Dedifferentiated amniotic fluid mesenchymal stem cell (primary cell): ENCODE data around the gene THOP1.

ENCODE experiments used
- DNase-seq: peaks from one replicate; pipeline ENCODE4 v3.0.0-alpha.2; 2016; ENCODE audit errors: extremely low spot score

THOP1 gene

DNA sequence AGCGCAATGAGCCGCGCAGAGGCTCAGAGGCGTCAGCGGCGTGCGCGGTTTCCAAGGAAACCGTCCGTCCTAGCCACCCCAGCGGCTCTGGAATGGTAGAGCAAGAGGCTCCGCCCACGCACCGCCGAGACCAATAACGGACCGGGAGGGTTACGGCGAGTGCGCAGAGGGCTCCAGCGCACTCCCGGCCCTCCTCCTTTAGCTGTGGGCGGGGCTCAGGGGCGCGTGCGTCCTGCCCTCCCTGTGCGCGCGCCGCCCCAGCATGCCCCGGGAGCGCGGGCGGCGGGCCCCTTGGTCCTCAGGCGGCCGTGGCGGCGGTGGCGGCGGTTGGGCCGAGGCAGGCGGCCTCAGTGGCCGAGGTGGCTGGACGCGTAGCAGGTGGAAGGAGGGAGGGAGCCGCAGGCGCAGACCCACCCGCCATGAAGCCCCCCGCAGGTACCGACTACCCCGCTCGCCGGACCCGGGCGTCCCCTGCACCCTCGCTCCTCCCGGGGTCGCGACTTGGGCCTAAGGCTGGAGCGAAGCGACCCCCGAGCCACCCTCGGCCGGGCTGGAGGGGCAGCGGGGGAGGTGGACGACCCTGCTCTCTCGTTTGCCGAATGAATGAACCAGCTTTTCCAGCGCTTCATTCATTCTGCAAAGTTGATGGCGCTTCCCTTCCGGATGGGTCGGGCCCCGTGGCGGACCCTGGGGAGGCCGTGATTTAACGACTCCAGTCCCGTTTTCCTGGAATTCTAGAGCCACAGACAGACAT is at the start of gene THOP1:
TSS of gene THOP1 (plus strand) at position 260 of the 754 bp plus-strand sequence. CDS start at position 420, 160 bp downstream.
- DNase-seq, result peak; percentile 99

- DNase-seq, result no peak
Measured at GRCh38 chr19:2736550-2737190, 48.6 kb upstream of the THOP1 start.

- peak; percentile 99 for DNase-seq
Measured at GRCh38 chr19:2739602-2740313, 45.5 kb upstream of the THOP1 start, which contains the start of gene SLC39A3. TSS of gene SLC39A3 (minus strand) at chr19:2740017. CDS start at chr19:2737257, 2,760 bp downstream.

DNA sequence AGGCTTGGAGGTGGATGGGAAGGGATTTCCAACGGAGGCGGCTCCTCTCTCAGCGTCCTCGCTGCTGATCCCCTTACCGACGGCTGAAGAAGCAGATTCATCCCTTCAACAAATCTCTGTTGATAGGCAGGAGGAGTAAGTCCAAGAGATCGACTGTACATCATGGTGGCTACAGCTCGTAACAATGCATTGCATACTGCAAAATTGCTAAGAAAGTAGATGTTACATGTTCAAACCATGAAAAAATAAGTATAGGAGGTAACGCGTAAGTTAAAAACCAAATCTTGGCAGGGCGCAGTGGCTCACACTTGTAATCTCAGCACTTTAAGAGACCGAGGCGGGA is 45.0 kb upstream of the THOP1 start:
- DNase-seq, result no peak

DNA sequence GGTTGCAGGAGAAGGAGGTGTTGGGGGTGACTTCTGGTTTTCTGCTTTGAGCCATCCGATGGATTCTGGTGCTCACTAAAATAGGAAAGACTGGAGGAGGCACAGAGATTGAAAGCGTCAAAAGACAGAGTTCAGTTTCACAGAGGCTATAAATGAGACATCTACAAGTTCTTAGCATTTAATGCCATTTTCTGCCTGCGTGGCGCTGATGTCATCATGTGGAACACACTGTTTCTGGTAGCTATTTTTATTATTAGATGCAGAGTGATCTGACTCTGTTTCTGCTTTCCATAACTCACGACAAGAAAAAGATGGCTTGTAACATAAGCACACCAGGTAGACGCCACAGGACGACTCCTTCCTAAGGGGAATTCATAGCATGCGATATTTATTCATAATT is 42.2 kb upstream of the THOP1 start:
- DNase-seq, result no peak

- DNase-seq, result no peak
Measured at GRCh38 chr19:2744113-2744512, 41.2 kb upstream of the THOP1 start.

DNA sequence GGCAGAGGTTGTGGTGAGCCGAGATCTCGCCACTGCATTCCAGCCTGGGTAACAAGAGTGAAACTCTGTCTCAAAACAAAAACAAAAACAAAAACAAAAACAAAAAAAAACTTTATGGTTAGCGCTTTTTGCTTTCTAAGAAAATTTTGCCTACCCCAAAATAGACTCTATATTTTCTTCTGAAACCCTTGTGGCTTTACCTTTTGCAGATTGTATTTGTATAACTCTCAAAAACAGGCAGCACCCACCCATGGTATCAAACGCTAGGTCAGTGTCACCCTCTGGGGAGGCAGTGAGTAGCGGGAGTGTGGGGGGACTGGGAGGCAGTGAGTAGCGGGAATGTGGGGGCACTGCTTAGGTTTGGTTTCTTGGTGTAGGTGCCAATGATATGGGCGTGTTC is 38.0 kb upstream of the THOP1 start:
- DNase-seq, result no peak

GRCh38 chr19:2750808-2751437 is 34.4 kb upstream of the THOP1 start:
- DNase-seq, result no peak

DNA sequence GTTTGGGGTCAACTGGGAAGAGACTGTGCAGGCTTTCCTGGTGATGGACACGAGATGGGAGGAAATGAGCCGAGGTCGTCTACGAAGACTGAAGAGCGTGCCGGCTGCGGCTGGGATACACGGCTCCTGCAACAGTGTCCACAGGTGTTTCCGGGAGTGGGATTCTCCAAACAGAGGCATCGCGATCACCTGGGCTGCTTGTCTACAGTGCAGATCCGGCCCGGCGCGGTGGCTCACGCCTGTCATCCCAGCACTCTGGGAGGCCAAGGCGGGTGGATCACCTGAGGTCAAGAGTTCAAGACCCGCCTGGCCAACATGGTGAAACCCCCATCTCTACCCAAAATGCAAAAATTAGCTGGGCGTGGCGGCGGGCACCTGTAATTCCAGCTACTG is 33.9 kb upstream of the THOP1 start:
- DNase-seq, result no peak

DNA sequence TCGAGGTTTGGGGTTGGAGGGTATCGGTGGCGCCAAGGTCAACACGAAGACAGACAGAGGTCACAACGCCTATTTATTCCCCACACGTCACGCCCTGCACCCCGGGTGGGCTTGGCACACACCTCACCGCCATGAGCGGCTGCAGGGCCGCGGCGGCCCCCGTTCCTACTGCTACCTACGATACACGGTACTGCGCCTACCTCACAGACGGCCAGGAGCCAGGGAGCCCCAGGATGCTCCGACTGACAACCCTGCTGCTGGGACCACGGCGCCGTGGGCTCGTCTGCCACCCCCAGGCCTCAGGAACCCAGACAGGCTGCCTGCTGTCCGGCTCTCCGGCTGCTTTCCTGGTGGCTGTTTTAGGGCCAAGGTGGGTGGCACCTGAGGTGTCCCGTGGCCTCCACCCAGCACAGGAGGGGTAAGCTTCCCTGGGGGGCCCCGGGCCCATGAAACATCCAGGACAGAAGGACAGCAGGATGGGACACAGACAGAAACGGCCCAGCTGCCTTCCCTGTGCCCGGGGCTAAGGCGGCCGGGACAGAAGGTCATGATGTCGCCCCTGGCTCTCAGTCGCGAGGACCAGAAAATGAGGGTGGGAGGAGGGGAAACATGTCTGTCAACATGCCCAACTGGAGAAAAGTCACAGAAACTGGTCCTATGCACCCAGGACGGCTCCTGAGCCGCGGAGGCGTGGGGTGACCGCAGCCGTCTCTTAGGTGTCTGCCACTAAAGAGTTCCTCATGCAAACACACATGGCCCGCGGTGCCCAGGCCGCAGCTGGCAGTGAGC is 30.4 kb upstream of the THOP1 start:
- DNase-seq, result no peak

DNA sequence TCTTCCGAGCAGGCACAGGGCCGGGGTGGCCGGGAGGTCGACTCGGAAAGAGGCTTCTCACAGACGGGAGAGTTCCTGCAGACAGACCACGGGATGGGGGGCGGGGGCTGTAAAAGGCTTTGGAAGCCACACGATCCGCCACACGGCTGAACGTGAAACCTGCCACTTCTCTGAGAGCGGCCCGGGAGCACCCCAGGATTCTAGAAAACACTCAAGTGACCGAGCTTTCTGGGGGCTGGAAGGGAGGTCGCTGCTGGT is 29.9 kb upstream of the THOP1 start:
- DNase-seq, result no peak

DNA sequence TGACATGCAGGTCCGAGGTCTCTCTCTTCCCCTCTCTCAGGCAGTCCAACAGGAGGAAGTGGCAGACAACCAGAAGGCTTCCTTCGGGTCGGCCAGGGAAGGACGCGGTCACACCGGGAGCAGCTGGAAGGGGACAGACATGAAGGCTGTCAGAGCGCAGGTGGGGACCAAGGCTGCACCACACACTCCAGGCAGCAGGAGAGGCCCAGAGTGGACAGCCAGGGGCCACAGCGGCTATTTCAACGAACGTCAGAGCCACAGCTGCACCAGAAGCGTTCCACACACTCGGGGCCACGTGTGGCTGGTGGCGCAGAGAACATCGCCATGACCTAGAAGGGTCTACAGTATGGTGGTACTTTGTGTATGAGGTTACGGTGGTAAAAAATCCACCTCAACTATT is 29.5 kb upstream of the THOP1 start:
- DNase-seq, result no peak

DNA sequence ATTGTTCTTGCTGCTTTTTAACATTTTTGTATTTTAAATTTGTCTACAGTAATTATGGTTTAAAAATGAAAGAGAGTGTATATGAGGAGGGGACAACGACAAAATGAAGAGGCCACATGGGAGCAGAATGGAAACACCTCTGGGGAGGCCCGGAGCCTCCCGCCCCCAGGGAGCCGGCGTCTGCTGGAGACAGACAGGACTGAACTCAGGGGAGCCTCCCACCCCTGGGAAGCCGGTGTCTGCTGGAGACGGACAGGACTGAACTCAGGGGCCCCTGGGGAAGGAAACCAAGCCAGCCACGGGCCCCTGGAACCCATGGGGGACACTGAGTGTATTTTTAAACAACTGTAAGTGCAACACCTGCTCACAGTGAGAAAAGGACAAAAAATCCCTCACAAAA is 28.8 kb upstream of the THOP1 start:
- no peak for DNase-seq

GRCh38 chr19:2756921-2757881 is 28.1 kb upstream of the THOP1 start:
- DNase-seq, result no peak

GRCh38 chr19:2758601-2759313 is 26.5 kb upstream of the THOP1 start:
- no peak for DNase-seq

GRCh38 chr19:2759362-2759761 is 25.9 kb upstream of the THOP1 start:
- no peak for DNase-seq

GRCh38 chr19:2759965-2760364 is 25.3 kb upstream of the THOP1 start:
- DNase-seq, result no peak

- DNase-seq, result no peak
Measured at GRCh38 chr19:2761309-2761677, 24.0 kb upstream of the THOP1 start.

DNA sequence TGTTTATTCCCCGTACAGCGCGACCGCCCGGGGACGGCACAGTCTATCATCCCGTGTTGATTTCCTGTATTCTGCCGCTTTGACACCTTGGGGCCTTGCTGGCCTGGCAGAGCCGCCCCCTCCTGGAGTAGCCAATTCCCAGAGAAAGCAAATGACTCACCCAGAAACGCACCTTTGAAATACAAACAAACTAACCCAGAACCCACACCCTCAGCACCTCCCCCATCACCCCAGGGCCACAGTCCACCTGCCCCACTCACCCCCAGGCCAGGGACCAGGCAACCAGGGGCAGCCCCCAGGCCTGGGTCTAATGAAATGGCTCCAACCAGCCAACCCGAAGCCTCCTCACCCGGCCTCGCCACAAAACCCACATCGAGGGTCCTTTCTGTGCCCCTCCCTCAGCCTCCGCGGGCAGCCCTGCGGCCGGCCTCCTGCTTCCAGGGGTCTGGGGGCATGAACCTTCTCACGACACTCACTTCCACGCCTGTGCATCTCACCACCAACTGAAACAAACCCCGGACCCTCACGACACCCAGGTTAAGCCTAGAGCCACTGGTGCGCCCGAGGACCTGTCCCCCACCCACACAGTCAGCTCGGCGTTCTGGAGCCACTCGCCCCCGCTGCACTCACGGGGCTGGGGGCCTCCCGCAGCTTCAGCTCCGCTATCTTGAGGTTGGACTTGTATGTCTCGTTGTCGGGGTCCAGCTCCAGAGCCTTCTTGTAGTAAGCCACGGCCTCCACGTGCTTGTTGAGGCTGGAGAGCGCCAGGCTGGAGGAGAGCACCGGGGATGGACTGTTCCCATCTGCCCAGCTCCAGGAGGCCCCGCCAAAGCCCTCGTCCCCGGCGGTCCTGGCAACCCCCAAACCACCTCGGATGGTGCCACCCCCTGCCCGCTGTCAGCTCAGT is 23.2 kb upstream of the THOP1 start:
- no peak for DNase-seq
